ENCODE results near the gene C20orf173. TPM values are rescaled to one million over a fixed set of nuclear protein-coding genes. Genes with fewer than 3 reads are reported as not detected.

The C20orf173 gene
- total RNA-seq, 4 donors from 2014 or later: not detected

DNA sequence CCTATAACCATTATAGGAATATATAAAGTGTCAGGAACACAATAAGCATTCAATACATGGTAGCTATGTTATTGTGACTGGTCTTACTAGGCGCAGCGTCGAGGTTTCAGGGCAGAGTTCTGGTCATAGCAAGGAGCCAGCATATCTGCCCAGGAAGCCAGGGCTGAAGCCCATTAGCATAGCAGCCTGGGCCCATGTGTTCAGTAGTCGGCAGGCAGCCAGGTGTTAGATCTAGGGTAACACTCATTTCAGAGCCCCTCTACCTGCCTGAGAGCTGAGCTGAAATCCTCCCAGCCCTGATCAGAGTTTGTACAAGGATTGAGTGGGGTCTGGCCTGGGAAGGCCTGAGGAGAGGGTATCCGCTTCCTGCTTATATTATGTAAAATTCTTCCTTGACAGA is 32.1 kb downstream of the C20orf173 start:
- no peak for TF ChIP-seq EP300 (IDR thresholded peaks at IDR 0.05)
- TF ChIP-seq POLR2AphosphoS5 (IDR thresholded peaks at IDR 0.05): no peak
- TF ChIP-seq, protein P1, sequence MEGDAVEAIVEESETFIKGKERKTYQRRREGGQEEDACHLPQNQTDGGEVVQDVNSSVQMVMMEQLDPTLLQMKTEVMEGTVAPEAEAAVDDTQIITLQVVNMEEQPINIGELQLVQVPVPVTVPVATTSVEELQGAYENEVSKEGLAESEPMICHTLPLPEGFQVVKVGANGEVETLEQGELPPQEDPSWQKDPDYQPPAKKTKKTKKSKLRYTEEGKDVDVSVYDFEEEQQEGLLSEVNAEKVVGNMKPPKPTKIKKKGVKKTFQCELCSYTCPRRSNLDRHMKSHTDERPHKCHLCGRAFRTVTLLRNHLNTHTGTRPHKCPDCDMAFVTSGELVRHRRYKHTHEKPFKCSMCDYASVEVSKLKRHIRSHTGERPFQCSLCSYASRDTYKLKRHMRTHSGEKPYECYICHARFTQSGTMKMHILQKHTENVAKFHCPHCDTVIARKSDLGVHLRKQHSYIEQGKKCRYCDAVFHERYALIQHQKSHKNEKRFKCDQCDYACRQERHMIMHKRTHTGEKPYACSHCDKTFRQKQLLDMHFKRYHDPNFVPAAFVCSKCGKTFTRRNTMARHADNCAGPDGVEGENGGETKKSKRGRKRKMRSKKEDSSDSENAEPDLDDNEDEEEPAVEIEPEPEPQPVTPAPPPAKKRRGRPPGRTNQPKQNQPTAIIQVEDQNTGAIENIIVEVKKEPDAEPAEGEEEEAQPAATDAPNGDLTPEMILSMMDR (IDR thresholded peaks at IDR 0.05): no peak
- TF ChIP-seq POLR2A (IDR thresholded peaks at IDR 0.05): no peak
- Histone ChIP-seq H3K27me3 (no peaks in the 10 kb centered on the region), H3K36me3 (peaks cover 100% of the 10 kb centered on the region), H3K27ac (no peak overlapping the region), H3K9me3 (no peaks in the 10 kb centered on the region), H3K4me1 (no peaks in the 10 kb centered on the region), H3K4me3 (no peak overlapping the region)
- DNase-seq (ENCODE audit: low spot score in 2 of 2): no peak
- 80% methylated on average over 5 of the region's 5 CpGs for WGBS

DNA sequence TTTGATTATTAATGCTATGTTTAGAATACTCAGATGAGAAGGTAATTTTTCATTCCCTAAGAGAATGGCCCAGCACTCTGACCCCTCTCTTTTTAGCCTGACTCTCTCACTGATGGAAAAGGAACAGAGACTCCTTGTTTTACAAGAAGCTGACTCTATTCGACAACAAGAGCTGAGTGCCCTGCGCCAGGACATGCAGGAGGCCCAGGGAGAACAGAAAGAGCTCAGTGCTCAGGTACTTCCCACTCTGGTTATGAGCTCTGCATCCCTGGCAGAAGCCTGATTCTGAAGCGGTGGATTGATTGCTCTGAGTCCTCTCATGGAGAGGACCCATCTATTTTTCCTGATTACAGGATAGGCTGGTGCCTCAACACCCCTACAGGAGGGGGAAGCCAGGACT is 33.0 kb downstream of the C20orf173 start:
- Histone ChIP-seq H3K9me3 (no peaks in the 10 kb centered on the region), H3K4me3 (no peak overlapping the region), H3K27ac (no peak overlapping the region), H3K36me3 (peaks cover 100% of the 10 kb centered on the region), H3K4me1 (no peaks in the 10 kb centered on the region), H3K27me3 (no peaks in the 10 kb centered on the region)
- TF ChIP-seq POLR2A (IDR thresholded peaks at IDR 0.05) (no peak), EP300 (IDR thresholded peaks at IDR 0.05) (no peak), POLR2AphosphoS5 (IDR thresholded peaks at IDR 0.05) (no peak)
- TF ChIP-seq, protein P1 (IDR thresholded peaks at IDR 0.05): no peak
- no peak for DNase-seq (ENCODE audit: low spot score in 2 of 2)
- 95% methylated on average over 2 of the region's 3 CpGs for WGBS

DNA sequence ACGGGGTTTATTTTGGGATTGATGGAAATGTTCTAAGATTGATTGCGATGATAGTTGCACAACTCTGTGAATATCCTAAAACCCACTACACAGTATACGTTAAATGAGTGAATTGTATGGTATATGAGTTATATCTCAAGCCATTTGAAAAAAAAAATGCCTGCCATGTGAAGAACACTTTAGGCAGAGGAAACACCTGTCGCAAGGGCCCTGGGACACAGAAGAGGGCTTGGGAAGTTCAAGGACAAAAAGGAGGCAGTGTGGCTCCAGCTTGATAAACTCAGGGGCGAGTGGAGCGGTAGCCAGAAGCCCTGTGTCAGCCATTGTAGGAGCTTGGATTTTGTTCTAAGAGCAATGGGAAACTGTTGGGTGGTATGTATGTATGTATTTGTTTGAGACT is 37.1 kb downstream of the C20orf173 start:
- Histone ChIP-seq H3K4me1 (no peaks in the 10 kb centered on the region), H3K36me3 (peaks cover 92% of the 10 kb centered on the region), H3K9me3 (no peaks in the 10 kb centered on the region), H3K4me3 (no peak overlapping the region), H3K27me3 (no peaks in the 10 kb centered on the region), H3K27ac (no peak overlapping the region)
- 97% methylated on average over 6 of the region's 6 CpGs for WGBS
- TF ChIP-seq POLR2A (IDR thresholded peaks at IDR 0.05) (no peak), POLR2AphosphoS5 (IDR thresholded peaks at IDR 0.05) (no peak), EP300 (IDR thresholded peaks at IDR 0.05) (no peak)
- TF ChIP-seq, protein P1 (IDR thresholded peaks at IDR 0.05): no peak
- DNase-seq (ENCODE audit: low spot score in 2 of 2): no peak

DNA sequence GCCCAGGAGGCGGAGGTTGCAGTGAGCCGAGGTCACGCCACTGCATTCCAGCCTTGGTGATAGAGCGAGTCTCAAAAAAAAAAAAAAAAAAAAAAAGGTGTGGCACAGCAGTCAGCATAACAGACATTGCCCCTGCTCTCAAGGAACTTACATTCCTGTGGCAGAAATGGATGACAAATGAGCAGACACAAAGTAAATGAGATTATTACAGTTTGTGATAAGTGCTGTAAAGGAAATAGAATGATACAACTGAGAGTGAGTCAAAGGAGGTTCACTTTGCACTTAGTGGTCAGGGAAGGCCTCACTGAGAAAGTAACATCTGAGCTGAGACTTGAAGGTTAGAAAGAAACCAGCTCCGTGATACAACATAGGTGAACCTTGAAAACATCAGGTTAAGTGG is 37.6 kb downstream of the C20orf173 start:
- H3K4me3 ChIP-seq: no peak overlapping the region
- no peaks in the 10 kb centered on the region for H3K4me1 ChIP-seq
- H3K36me3 ChIP-seq: peaks cover 92% of the 10 kb centered on the region
- no peak for TF ChIP-seq POLR2A (IDR thresholded peaks at IDR 0.05)
- TF ChIP-seq, protein P1 (IDR thresholded peaks at IDR 0.05): no peak
- TF ChIP-seq EP300 (IDR thresholded peaks at IDR 0.05): no peak
- TF ChIP-seq POLR2AphosphoS5 (IDR thresholded peaks at IDR 0.05): no peak
- no peaks in the 10 kb centered on the region for H3K9me3 ChIP-seq
- no peaks in the 10 kb centered on the region for H3K27me3 ChIP-seq
- no peak for DNase-seq (ENCODE audit: low spot score in 2 of 2)
- 93% methylated on average over 5 of the region's 5 CpGs for WGBS
- no peak overlapping the region for H3K27ac ChIP-seq

DNA sequence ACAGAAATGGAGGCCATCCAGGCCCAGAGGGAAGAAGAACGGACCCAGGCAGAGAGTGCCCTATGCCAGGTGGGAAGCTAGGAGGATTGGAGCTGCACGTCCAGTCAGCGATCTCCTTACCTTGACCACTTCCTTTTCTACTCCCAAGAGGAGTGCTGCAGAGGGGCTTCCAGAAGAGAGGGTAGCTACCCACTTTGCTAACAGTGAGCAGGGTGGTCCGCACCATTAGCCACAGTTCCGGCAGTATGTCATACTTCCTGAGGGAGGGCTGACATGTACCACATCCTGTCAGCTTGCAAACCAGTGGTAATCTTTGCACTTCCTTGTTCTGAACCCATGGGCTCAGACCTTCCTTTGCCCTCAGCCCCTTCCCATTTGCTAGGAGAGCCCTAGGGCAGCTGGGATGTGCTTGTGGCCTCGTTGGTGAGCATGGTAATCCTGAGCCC is 38.7 kb downstream of the C20orf173 start:
- H3K9me3 ChIP-seq: no peaks in the 10 kb centered on the region
- TF ChIP-seq EP300 (IDR thresholded peaks at IDR 0.05) (no peak), POLR2AphosphoS5 (IDR thresholded peaks at IDR 0.05) (no peak), POLR2A (IDR thresholded peaks at IDR 0.05) (no peak)
- TF ChIP-seq, protein P1 (IDR thresholded peaks at IDR 0.05): no peak
- 86% methylated on average over 6 of the region's 6 CpGs for WGBS
- no peak overlapping the region for H3K27ac ChIP-seq
- no peak for DNase-seq (ENCODE audit: low spot score in 2 of 2)
- no peaks in the 10 kb centered on the region for H3K4me1 ChIP-seq
- H3K4me3 ChIP-seq: peak overlapping the region; percentile 36
- peaks cover 87% of the 10 kb centered on the region for H3K36me3 ChIP-seq
- H3K27me3 ChIP-seq: no peaks in the 10 kb centered on the region
